Measurements from ENCODE around the gene CRYBA1. TPM values are rescaled to one million over a fixed set of nuclear protein-coding genes. Genes with fewer than 3 reads are reported as not detected.
"Not testable (repeated sequence)": the region's sequence is repeated elsewhere in the genome, so short reads cannot be mapped to it uniquely, and the experiment has no call there.

The CRYBA1 gene
- total RNA-seq, 3 donors from 2014 or later: not detected

DNA sequence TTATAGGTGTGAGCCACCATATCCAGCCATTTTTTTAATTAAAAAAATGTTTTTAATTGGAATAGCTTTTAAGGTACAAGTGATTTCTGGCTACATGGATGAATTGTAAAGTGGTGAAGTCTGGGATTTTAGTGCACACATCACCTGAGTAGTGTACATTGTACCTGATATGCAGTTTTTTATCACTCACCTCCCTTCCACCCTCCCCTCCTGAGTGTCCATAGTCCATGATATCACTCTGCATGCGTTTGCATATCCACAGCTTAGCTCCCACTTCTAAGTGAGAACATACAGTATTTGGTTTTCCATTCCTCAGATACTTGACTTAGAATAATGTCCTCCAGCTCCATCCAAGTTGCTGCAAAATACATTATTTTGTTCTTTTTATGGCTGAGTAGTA, 13.4 kb upstream of the CRYBA1 start:
- H3K9me3 ChIP-seq: no peaks in the 10 kb centered on the region
- no peak for DNase-seq
- no peak overlapping the region for H3K4me3 ChIP-seq
- no peaks in the 10 kb centered on the region for H3K36me3 ChIP-seq (ENCODE audit: low read depth)
- TF ChIP-seq, protein P1, sequence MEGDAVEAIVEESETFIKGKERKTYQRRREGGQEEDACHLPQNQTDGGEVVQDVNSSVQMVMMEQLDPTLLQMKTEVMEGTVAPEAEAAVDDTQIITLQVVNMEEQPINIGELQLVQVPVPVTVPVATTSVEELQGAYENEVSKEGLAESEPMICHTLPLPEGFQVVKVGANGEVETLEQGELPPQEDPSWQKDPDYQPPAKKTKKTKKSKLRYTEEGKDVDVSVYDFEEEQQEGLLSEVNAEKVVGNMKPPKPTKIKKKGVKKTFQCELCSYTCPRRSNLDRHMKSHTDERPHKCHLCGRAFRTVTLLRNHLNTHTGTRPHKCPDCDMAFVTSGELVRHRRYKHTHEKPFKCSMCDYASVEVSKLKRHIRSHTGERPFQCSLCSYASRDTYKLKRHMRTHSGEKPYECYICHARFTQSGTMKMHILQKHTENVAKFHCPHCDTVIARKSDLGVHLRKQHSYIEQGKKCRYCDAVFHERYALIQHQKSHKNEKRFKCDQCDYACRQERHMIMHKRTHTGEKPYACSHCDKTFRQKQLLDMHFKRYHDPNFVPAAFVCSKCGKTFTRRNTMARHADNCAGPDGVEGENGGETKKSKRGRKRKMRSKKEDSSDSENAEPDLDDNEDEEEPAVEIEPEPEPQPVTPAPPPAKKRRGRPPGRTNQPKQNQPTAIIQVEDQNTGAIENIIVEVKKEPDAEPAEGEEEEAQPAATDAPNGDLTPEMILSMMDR (IDR thresholded peaks at IDR 0.05): no peak
- ATAC-seq: no peak
- H3K4me1 ChIP-seq (ENCODE audit: low read depth): no peaks in the 10 kb centered on the region
- intact Hi-C loops (cut with DNase I, micrococcal nuclease): no loop called here

DNA sequence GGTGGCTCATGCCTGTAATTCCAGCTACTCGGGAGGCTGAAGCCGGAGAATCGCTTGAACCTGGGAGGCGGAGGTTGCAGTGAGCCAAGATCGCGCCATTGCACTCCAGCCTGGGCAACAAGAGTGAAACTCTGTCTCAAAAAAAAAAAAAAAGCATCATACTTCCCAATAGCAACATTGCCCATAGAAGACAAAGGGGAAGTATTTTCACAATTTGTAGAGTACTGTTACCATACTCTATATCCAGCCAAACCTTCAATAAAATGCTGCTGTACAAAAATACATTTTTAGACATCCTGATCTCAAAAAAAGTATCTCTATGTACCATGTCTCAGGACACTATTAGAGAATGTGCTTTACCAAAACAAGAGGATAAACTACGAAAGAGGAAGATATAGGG, 11.7 kb upstream of the CRYBA1 start:
- H3K36me3 ChIP-seq (ENCODE audit: low read depth); intact Hi-C loops (cut with DNase I, micrococcal nuclease); H3K4me1 ChIP-seq (ENCODE audit: low read depth); H3K9me3 ChIP-seq; ATAC-seq; DNase-seq; H3K4me3 ChIP-seq: not testable (repeated sequence)

DNA sequence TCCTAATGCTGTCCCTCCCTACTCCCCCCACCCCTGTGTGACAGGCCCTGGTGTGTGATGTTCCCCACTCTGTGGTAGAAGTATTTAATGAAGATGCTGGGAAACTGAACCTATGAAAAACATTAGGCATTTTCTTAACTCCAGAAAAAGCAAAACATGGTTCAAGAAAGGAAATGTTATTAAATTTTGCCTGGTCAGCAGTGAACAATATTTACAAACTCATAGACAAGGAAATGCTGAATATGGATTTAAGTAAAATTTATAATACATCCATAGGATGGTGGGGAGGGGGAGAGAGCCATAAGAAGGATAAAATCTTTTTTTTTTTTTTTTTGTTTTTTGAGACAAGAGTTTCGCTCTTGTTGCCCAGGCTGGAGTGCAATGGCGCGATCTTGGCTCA, 10.8 kb upstream of the CRYBA1 start:
- Histone ChIP-seq H3K4me3 (no peak overlapping the region), H3K36me3 (ENCODE audit: low read depth) (no peaks in the 10 kb centered on the region), H3K9me3 (no peaks in the 10 kb centered on the region), H3K4me1 (ENCODE audit: low read depth) (no peaks in the 10 kb centered on the region)
- ATAC-seq (no peak), DNase-seq (no peak)
- intact Hi-C loops (cut with DNase I, micrococcal nuclease): no loop called here
- TF ChIP-seq, protein P1 (IDR thresholded peaks at IDR 0.05): no peak

DNA sequence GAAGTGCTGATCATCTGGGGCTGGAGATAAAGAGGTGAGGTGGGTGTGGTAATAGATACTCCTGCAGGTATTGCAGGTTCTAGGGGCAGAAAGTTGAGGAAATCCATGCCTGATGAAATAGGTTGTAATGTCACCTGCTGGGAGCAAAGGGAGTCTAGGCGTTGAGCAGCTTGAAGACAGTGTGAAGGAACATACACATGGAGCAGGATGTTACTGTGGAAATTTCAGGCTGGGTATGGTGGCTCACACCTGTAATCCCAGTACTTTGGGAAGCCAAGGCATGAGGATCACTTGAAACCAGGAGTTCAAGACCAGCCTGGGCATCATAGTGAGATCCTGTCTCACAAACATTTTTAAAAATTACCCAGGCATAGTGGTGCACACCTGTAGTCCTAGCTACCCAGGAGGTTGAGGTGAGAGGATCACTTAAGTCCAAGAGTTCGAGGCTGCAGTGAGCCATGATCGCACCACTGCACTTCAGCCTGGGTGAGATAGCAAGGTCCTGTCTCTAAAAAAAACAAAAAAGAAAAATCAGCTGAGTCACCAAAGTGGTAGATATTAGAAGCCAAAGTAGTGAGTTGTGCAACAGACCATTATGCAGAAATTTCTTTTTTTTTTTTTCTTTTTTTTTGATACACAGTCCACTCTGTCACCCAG, 9.1 kb upstream of the CRYBA1 start:
- H3K4me3 ChIP-seq: no peak overlapping the region
- no peaks in the 10 kb centered on the region for H3K36me3 ChIP-seq (ENCODE audit: low read depth)
- no peak for DNase-seq
- intact Hi-C loops (cut with DNase I, micrococcal nuclease): no loop called here
- H3K4me1 ChIP-seq (ENCODE audit: low read depth): no peaks in the 10 kb centered on the region
- no peak for ATAC-seq
- TF ChIP-seq, protein P1 (IDR thresholded peaks at IDR 0.05): no peak
- no peaks in the 10 kb centered on the region for H3K9me3 ChIP-seq

DNA sequence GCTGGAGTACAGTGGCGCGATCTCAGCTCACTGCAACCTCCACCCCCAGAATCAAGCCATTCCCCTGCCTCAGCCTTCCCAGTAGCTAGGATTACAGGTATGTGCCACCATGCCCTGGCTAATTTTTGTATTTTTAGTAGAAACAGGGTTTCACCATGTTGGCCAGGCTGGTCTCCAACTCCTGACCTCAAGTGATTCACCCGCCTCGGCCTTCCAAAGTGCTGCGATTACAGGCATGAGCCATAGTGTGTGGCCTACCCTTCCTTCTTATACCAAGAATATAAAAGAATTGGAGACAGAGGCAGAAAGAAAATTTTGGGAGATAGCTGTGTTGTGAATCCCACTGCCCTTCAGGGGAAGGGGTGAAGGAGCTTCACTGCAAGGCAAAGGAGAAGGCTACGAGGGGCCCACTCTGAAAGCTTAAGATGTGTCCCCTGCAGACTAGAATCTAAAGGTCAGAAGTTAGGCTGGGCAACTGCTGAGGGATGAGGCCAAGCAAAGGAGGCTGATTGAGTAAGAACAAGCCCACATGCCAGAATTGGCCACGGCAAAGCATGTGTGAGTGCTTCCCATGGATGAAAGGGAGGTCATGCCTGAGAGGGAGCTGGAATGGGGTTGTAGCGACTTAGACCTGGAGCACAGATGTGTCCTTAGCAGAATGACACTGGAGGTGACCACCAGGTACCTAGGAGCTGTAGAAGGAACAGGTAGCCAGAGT, 8.4 kb upstream of the CRYBA1 start:
- intact Hi-C loops (cut with DNase I, micrococcal nuclease): no loop called here
- Histone ChIP-seq H3K4me3 (no peak overlapping the region), H3K9me3 (no peaks in the 10 kb centered on the region), H3K36me3 (ENCODE audit: low read depth) (no peaks in the 10 kb centered on the region), H3K4me1 (ENCODE audit: low read depth) (no peaks in the 10 kb centered on the region)
- TF ChIP-seq, protein P1 (IDR thresholded peaks at IDR 0.05): no peak
- DNase-seq: no peak
- no peak for ATAC-seq

DNA sequence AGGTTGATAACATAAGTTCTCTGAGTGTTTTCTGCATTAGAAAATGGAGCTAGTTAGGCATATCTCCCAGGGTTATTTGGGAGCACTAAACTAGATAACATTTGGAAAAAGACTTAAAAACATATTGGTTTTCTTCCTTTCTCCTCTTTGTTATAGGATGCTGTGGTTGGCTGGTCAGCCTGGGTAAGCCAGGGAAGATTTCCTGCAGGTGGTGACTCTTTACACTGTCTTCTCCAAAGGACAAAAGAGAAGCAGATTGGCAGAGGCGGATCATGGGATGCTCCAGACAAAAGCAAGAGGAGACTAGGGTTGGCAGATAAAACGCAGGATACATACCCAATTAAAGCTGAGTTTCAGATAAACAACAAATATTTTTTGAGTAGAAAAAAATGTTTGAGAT, 6.2 kb upstream of the CRYBA1 start:
- Histone ChIP-seq H3K36me3 (ENCODE audit: low read depth) (no peaks in the 10 kb centered on the region), H3K9me3 (no peaks in the 10 kb centered on the region), H3K4me3 (no peak overlapping the region), H3K4me1 (ENCODE audit: low read depth) (no peaks in the 10 kb centered on the region)
- TF ChIP-seq, protein P1 (IDR thresholded peaks at IDR 0.05): no peak
- intact Hi-C loops (cut with DNase I, micrococcal nuclease): no loop called here
- DNase-seq (no peak), ATAC-seq (no peak)

All from mucosa of descending colon (tissue), 3 donors.